HEK293 (cell line): Measurements from ENCODE around the gene NEURL1.

ENCODE experiments used
- ATF2 ChIP-seq: fragments of 450-650 bp; formaldehyde crosslinking; IDR thresholded peaks from 2 replicates; pipeline ENCODE4 v1.5.1; 2016; ENCODE audit warnings: missing biosample characterization, missing genetic modification characterization, low read depth
- CTCF ChIP-seq: fragments of 450-650 bp; formaldehyde crosslinking; IDR thresholded peaks from 2 replicates; pipeline ENCODE4 v1.5.1; 2016; ENCODE audit warnings: missing biosample characterization, missing genetic modification characterization
- ELK4 ChIP-seq: IDR thresholded peaks from 2 replicates; pipeline ENCODE4 v1.6.1; 2011; ENCODE audit warnings: mild to moderate bottlenecking, low read depth, low read length, borderline replicate concordance
- GLI2 ChIP-seq: fragments of 450-650 bp; formaldehyde crosslinking; IDR thresholded peaks from 2 replicates; pipeline ENCODE4; 2017; ENCODE audit warnings: missing biosample characterization, missing genetic modification characterization, low read depth, borderline replicate concordance
- GLI4 ChIP-seq: fragments of 450-650 bp; formaldehyde crosslinking; IDR thresholded peaks from 2 replicates; pipeline ENCODE4 v1.5.1; 2016; ENCODE audit warnings: missing biosample characterization, missing genetic modification characterization
- MEIS1 ChIP-seq: sonication (generic); formaldehyde crosslinking; IDR thresholded peaks from 2 replicates; pipeline ENCODE4 v1.8.1; 2022; ENCODE audit warnings: missing genetic modification reagents, mild to moderate bottlenecking, borderline replicate concordance
- PRDM10 ChIP-seq: fragments of 450-650 bp; formaldehyde crosslinking; IDR thresholded peaks from 2 replicates; pipeline ENCODE4 v1.5.1; 2016; ENCODE audit warnings: missing biosample characterization, missing genetic modification characterization
- REPIN1 ChIP-seq: fragments of 450-650 bp; formaldehyde crosslinking; IDR thresholded peaks from 2 replicates; pipeline ENCODE4 v1.5.1; 2017; ENCODE audit warnings: missing biosample characterization, missing genetic modification characterization, low read depth
- SP3 ChIP-seq: fragments of 450-650 bp; formaldehyde crosslinking; IDR thresholded peaks from 2 replicates; pipeline ENCODE4 v1.5.1; 2016; ENCODE audit warnings: missing biosample characterization, missing genetic modification characterization
- ZNF391 ChIP-seq: fragments of 450-650 bp; formaldehyde crosslinking; IDR thresholded peaks from 2 replicates; pipeline ENCODE4 v1.5.1; 2016; ENCODE audit warnings: low read depth, missing biosample characterization, missing genetic modification characterization, borderline replicate concordance
- ZNF776 ChIP-seq: fragments of 450-650 bp; formaldehyde crosslinking; IDR thresholded peaks from 2 replicates; pipeline ENCODE4 v1.5.0; 2017; ENCODE audit warnings: missing biosample characterization, missing genetic modification characterization, borderline replicate concordance
- ZSCAN5A ChIP-seq: fragments of 450-650 bp; formaldehyde crosslinking; IDR thresholded peaks from 2 replicates; pipeline ENCODE4 v1.5.1; 2016; ENCODE audit warnings: missing biosample characterization, missing genetic modification characterization

GRCh38 chr10:103555712-103556111 is 62.2 kb downstream of the NEURL1 start:
- TF ChIP-seq REPIN1 (tag by site-specific recombination): no peak
- TF ChIP-seq ELK4: no peak
- no peak for TF ChIP-seq CTCF (tag by site-specific recombination)
- TF ChIP-seq GLI2 (tag by site-specific recombination): no peak
- TF ChIP-seq ZNF776 (tag by site-specific recombination): no peak
- TF ChIP-seq PRDM10 (tag by site-specific recombination): no peak
- no peak for TF ChIP-seq SP3
- TF ChIP-seq GLI4 (tag by site-specific recombination): no peak
- no peak for TF ChIP-seq MEIS1 (CRISPR knock-in tag)
- no peak for TF ChIP-seq ZSCAN5A (tag by site-specific recombination)
- no peak for TF ChIP-seq ATF2
- TF ChIP-seq ZNF391 (tag by site-specific recombination): no peak
